Thoracic aorta (tissue), 2 donors: Measurements from ENCODE around the gene SRGAP1. TPM values are rescaled to one million over a fixed set of nuclear protein-coding genes. Genes with fewer than 3 reads are reported as not detected.

Experiments
- ATAC-seq: fragments of 150-250 bp; one replicate; pipeline ENCODE4 v1.8.0; 2017; ENCODE audit warnings: low read depth; ENCODE audit not compliant: insufficient number of reproducible peaks, low FRiP score
- DNase-seq: peaks from one replicate; pipeline ENCODE4 v3.0.0-alpha.2; 2020; ENCODE audit warnings: low spot score
- H3K27ac ChIP-seq, 2 donors: fragments of 200-600 bp; sonication (generic); 1 replicate in 1 of 2; 2 replicates in 1 of 2; pipeline ENCODE4 v1.5.1; 2016; ENCODE audit warnings: mild to moderate bottlenecking in 2 of 2, moderate library complexity in 2 of 2
- H3K27me3 ChIP-seq: fragments of 200-600 bp; sonication (generic); replicated peaks from 2 replicates; pipeline ENCODE4 v1.6.0; 2016; ENCODE audit warnings: mild to moderate bottlenecking; ENCODE audit not compliant: insufficient read depth
- H3K36me3 ChIP-seq: fragments of 200-600 bp; sonication (generic); one replicate; pipeline ENCODE4 v1.5.1; 2016
- H3K4me1 ChIP-seq, 2 donors: fragments of 200-600 bp; sonication (generic); 1 replicate in 1 of 2; 2 replicates in 1 of 2; pipeline versions ENCODE4 v1.5.1 to v1.6.0; 2016; ENCODE audit warnings: low read depth in 2 of 2, mild to moderate bottlenecking in 1 of 2; ENCODE audit not compliant: control insufficient read depth in 1 of 2
- H3K4me3 ChIP-seq: fragments of 200-600 bp; sonication (generic); 2 replicates; pipeline ENCODE4 v1.5.1; 2016; ENCODE audit warnings: mild to moderate bottlenecking
- H3K9me3 ChIP-seq: fragments of 200-600 bp; sonication (generic); 2 replicates; pipeline ENCODE4 v1.5.1; 2016
- total RNA-seq, 2 donors: library from RNA; depleted of rRNA; stranded (reverse); fragments of >200 nt; gene quantifications; one replicate each; pipeline versions ENCODE4 v1.1.0 to v1.2.3, GENCODE V29; 2016
- TF ChIP-seq, protein P1 (sequence below): fragments of 200-600 bp; sonication (generic); IDR thresholded peaks from one replicate; pipeline ENCODE4 v1.5.1; 2019; ENCODE audit warnings: antibody characterized with exemption

SRGAP1 gene
- total RNA-seq, 2 donors from 2014 or later, result 7.9 to 24.1 TPM

DNA sequence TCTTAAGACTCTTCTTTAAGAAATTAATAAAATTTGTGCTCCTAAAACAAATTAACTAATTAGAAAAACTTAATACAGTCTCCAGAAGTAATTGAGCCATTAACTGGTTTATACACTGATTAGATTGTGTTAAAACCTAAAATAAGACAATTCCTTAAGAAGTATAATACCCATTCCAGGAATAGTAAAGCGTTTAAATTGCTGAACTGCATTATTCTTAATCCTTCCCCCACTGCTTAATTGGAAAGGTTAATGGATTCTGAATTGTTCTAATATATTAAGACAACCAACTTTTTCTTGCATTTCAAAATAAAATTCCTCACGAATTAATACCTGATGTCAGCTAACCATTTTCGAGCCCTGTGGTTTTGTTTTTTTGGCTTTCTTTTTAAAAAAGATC is 249.2 kb downstream of the SRGAP1 start:
- no peaks in the 10 kb centered on the region for H3K9me3 ChIP-seq
- TF ChIP-seq, protein P1, sequence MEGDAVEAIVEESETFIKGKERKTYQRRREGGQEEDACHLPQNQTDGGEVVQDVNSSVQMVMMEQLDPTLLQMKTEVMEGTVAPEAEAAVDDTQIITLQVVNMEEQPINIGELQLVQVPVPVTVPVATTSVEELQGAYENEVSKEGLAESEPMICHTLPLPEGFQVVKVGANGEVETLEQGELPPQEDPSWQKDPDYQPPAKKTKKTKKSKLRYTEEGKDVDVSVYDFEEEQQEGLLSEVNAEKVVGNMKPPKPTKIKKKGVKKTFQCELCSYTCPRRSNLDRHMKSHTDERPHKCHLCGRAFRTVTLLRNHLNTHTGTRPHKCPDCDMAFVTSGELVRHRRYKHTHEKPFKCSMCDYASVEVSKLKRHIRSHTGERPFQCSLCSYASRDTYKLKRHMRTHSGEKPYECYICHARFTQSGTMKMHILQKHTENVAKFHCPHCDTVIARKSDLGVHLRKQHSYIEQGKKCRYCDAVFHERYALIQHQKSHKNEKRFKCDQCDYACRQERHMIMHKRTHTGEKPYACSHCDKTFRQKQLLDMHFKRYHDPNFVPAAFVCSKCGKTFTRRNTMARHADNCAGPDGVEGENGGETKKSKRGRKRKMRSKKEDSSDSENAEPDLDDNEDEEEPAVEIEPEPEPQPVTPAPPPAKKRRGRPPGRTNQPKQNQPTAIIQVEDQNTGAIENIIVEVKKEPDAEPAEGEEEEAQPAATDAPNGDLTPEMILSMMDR, result no peak
- no peaks in the 10 kb centered on the region for H3K27me3 ChIP-seq
- H3K27ac ChIP-seq, result no peak overlapping the region
- ATAC-seq, result no peak
- peaks cover 0 to 8% of the 10 kb centered on the region in 2 donors for H3K4me1 ChIP-seq
- H3K4me3 ChIP-seq, result no peak overlapping the region
- H3K36me3 ChIP-seq, result no peaks in the 10 kb centered on the region
- DNase-seq, result no peak

DNA sequence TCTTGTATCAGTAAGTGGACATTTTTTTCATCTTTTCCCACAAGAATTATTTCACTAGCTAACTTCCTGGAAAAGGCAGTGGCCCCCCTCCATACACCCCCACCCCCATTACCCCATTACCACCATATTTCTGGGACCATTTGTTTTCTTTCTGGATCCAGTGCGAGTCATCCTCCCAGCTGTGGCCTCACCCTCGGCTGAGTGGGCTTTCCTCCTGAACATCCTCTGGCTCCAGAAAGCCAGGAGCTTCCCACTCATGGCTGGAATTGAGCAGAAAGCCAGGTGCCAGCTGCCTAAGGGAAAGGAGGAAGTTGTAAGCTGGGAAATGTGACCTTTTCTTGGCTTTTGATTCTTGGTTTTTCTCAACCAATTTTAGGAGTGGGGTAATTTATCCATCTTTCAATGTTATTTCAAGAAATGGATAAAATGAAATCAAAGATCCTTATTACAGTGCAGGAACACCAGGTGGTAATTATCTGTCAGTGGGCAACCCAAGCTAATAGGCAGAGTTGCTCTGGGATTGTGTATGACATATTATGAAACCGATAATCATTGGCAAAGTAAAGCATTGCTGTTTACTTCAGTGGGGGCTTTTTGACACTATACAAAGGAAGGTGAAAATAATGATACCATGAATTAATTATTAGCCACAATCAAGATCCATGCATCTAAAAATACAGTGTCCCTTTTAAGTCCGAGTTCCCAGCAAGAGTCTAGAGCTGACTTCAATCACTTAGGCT is 253.0 kb downstream of the SRGAP1 start:
- no peaks in the 10 kb centered on the region for H3K27me3 ChIP-seq
- TF ChIP-seq, protein P1, result no peak
- no peaks in the 10 kb centered on the region for H3K36me3 ChIP-seq
- H3K9me3 ChIP-seq, result no peaks in the 10 kb centered on the region
- H3K4me1 ChIP-seq, result no peaks in the 10 kb centered on the region
- no peak for ATAC-seq
- no peak for DNase-seq
- no peak overlapping the region for H3K4me3 ChIP-seq
- no peak overlapping the region for H3K27ac ChIP-seq

DNA sequence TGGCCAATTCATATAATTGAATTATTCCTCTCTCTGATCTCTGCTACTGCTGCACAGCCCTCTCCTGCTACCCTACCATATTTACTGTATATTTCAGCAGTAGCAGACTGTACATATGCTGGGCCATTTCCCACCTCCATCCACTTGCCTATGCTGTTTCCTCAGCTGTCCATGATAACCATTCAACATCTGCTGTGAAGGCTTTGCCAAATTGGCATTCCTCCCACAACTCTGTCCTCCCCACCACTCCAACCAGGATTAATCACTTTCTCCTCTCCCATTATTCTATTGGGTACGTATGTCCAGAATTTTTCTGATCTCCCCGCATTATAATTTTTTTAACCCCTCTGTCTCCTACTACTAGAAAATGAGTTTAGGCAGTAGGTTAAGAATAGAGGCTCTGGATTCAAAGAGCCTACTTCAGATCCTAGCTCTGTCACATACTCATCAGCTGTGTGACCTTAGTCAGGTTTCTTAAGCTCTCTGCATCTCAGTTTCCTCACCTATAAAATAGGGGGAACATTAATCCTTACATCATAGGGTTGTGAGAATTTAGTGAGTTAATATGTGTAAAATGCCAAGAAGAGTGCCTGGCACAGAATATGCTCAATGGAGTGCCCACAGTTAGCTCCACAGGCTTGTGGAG is 254.3 kb downstream of the SRGAP1 start:
- Histone ChIP-seq H3K27me3 (no peaks in the 10 kb centered on the region), H3K4me1 (no peaks in the 10 kb centered on the region), H3K36me3 (no peaks in the 10 kb centered on the region), H3K4me3 (no peak overlapping the region), H3K27ac (no peak overlapping the region), H3K9me3 (no peaks in the 10 kb centered on the region)
- DNase-seq (no peak), ATAC-seq (no peak)
- TF ChIP-seq, protein P1, result no peak

DNA sequence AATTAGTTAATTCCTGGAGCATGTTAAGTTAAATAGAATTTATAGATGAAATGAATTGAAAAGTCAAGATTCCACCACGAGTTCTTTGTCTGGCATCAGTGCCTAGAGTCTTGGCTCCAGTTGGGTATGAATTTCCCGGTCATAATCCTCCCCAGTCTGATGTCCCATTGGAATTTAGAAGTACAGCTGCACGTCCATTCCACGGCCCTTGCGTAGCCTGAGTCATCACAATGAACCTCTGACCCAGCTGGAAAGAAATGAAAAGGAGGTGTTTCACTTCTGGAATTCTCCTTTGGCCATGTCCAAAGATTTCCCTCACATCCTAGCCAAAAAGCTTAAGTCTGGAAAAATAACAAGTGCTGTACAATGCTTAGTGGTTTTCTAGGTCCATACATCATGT is 254.9 kb downstream of the SRGAP1 start:
- no peaks in the 10 kb centered on the region for H3K36me3 ChIP-seq
- ATAC-seq (no peak), DNase-seq (no peak)
- no peaks in the 10 kb centered on the region for H3K27me3 ChIP-seq
- H3K9me3 ChIP-seq, result no peaks in the 10 kb centered on the region
- H3K27ac ChIP-seq, result no peak overlapping the region
- TF ChIP-seq, protein P1, result no peak
- no peak overlapping the region for H3K4me3 ChIP-seq
- H3K4me1 ChIP-seq, result no peaks in the 10 kb centered on the region

DNA sequence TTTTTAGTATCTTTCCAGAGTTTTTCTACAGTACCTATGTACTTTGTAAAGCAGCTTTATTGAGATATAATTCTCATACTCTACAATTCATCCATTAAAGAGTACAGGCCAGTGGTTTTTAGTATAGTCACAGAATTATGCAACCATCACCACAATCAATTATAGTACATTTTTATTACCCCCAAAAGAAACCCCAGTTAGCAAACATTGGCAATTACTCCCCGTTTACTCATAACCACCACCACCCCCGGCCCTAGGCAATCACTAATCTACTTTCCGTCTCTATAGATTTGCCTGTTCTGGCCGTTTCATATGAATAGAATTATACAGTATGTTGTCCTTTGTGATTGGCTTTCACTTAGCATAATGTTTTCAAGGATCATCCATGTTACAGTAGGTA is 257.8 kb downstream of the SRGAP1 start:
- TF ChIP-seq, protein P1, result no peak
- ATAC-seq (no peak), DNase-seq (no peak)
- Histone ChIP-seq H3K9me3 (no peaks in the 10 kb centered on the region), H3K27me3 (no peaks in the 10 kb centered on the region), H3K27ac (no peak overlapping the region), H3K4me3 (no peak overlapping the region), H3K36me3 (no peaks in the 10 kb centered on the region), H3K4me1 (no peaks in the 10 kb centered on the region)
